ENCODE data around the gene PPM1M.

PPM1M gene, protein sequence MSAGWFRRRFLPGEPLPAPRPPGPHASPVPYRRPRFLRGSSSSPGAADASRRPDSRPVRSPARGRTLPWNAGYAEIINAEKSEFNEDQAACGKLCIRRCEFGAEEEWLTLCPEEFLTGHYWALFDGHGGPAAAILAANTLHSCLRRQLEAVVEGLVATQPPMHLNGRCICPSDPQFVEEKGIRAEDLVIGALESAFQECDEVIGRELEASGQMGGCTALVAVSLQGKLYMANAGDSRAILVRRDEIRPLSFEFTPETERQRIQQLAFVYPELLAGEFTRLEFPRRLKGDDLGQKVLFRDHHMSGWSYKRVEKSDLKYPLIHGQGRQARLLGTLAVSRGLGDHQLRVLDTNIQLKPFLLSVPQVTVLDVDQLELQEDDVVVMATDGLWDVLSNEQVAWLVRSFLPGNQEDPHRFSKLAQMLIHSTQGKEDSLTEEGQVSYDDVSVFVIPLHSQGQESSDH

DNA sequence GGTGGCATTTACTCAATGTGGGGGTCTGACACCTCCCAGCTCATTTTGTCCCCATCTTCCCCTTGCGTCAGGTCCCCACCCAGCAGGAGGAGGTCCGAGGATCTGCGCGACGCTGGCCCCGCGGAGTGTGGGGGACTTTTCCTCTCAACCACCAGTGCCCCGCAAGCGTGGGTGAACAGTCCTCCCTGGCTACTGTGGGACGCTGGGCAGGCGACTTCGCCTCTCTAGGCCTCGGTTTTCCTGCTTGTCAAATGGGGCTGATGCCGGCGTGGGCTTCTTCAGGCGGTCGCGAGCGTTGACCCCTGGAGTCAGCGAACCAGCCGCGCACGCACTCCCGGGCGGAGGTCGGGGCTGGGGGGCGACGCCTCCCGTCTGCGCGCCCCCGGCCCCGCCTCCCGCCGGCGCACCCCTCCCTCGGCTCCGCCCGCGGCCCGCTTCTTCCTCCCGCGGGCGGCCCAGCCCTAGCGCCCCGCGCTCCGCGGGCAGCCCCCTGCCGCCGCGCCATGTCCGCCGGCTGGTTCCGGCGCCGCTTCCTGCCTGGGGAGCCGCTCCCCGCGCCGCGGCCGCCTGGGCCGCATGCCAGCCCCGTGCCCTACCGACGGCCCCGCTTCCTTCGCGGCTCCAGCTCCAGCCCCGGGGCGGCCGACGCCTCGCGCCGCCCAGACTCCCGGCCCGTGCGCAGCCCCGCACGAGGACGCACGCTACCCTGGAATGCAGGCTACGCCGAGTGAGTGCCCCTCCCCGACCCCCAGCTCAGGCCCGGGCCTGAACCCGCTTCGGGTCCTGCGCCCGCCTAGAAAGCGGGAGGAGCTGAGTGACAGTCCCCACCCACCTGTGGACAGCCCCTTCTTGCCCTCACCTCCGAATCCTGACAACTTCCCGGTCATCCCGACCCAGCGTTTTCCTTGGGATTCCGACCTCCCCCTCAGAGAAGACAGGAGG is at the start of gene PPM1M:
PPM1M (plus strand) TSS at position 438 of the 942 bp plus-strand sequence; CDS start at position 504, 66 bp downstream.
- peaks cover 26% of the 10 kb centered on the region for H3K4me1 ChIP-seq (ENCODE audit: control insufficient read depth, insufficient read depth, low read length)
- peak within 1 kb of the TSS; percentile 75 to 89 for H3K9ac ChIP-seq (ENCODE audit: low read length in 2 of 2)
- H3K9me3 ChIP-seq (ENCODE audit: control insufficient read depth in 2 of 2, low read length in 2 of 2): no peaks in the 10 kb centered on the region
- H3K4me3 ChIP-seq (ENCODE audit: low read length in 2 of 2): peak within 1 kb of the TSS; percentile 75 to 87
- no peaks in the 10 kb centered on the region for H3K27me3 ChIP-seq (ENCODE audit: control insufficient read depth in 1 of 2, insufficient read depth in 2 of 2, low read length in 2 of 2)
- peaks cover 5 to 15% of the 10 kb centered on the region in 2 donors for H3K36me3 ChIP-seq (ENCODE audit: control insufficient read depth in 2 of 2, insufficient read depth in 2 of 2, low read length in 2 of 2)
- peak within 1 kb of the TSS; percentile 76 for H3K27ac ChIP-seq (ENCODE audit: low read length)

DNA sequence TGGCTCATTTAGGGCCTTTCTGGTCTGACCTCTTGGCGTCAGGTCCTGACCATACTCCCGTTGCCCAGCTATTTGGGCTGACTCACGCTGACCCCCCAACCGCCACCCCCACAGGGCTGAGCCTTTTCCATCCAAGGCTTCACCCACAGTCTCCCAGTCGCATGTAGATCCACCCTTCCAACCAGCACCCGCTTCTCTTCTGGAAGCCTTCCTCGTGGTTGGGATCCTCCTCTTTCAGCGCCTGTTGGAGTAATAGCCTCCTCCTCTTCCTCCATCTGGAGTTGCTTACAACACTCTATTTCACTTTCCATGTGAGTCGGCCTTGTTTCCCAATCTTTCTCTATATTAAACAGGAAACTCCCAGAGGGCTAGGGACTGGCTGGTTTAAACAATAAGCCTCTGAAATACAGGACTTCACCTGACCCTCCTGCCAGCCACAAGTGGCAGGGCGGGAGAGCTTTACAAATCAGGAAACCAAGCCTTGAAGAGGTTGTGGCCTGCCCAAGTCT is 49.7 kb upstream of the PPM1M start:
- no peak overlapping the region for H3K9ac ChIP-seq (ENCODE audit: low read length in 2 of 2)
- H3K9me3 ChIP-seq (ENCODE audit: control insufficient read depth in 2 of 2, low read length in 2 of 2): no peaks in the 10 kb centered on the region
- H3K36me3 ChIP-seq (ENCODE audit: control insufficient read depth in 2 of 2, insufficient read depth in 2 of 2, low read length in 2 of 2): no peaks in the 10 kb centered on the region
- peak overlapping the region; percentile 11 for H3K27ac ChIP-seq (ENCODE audit: low read length)
- H3K27me3 ChIP-seq (ENCODE audit: control insufficient read depth in 1 of 2, insufficient read depth in 2 of 2, low read length in 2 of 2): no peaks in the 10 kb centered on the region
- peaks cover 53% of the 10 kb centered on the region for H3K4me1 ChIP-seq (ENCODE audit: control insufficient read depth, insufficient read depth, low read length)
- H3K4me3 ChIP-seq (ENCODE audit: low read length in 2 of 2): no peak overlapping the region

DNA sequence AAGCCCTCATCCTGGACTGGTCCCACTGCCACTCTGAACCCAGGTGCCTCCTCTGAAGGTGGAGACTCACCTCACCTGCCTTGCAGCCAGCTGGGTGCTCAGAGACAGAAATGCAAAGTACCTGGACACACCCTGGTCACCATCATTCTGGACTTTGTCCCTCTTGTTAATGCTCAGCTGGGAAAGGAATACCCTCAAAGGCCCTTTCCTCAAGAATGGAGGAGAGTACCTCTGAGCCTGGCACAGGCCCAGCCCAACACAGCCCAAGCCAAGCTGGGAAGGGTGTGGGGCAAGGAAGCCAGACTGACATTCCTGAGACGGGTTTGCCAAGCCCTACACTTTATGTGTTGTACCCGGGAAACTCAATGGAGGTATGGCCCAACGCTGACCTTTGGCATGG is 48.6 kb upstream of the PPM1M start:
- H3K4me1 ChIP-seq (ENCODE audit: control insufficient read depth, insufficient read depth, low read length): peaks cover 50% of the 10 kb centered on the region

GRCh38 chr3:52197499-52197841 is 48.1 kb upstream of the PPM1M start:
- Histone ChIP-seq H3K27ac (ENCODE audit: low read length) (peak overlapping the region; percentile 49), H3K9me3 (ENCODE audit: control insufficient read depth in 2 of 2, low read length in 2 of 2) (no peaks in the 10 kb centered on the region), H3K4me3 (ENCODE audit: low read length in 2 of 2) (peak overlapping the region; percentile 83 to 91), H3K27me3 (ENCODE audit: control insufficient read depth in 1 of 2, insufficient read depth in 2 of 2, low read length in 2 of 2) (no peaks in the 10 kb centered on the region), H3K9ac (ENCODE audit: low read length in 2 of 2) (peak overlapping the region; percentile 12 to 64), H3K4me1 (ENCODE audit: control insufficient read depth, insufficient read depth, low read length) (peaks cover 50% of the 10 kb centered on the region), H3K36me3 (ENCODE audit: control insufficient read depth in 2 of 2, insufficient read depth in 2 of 2, low read length in 2 of 2) (peaks cover 8 to 9% of the 10 kb centered on the region in 2 donors)

More for the DNA sequence above, 48.6 kb upstream of the PPM1M start:
- no peaks in the 10 kb centered on the region for H3K27me3 ChIP-seq (ENCODE audit: control insufficient read depth in 1 of 2, insufficient read depth in 2 of 2, low read length in 2 of 2)
- H3K4me3 ChIP-seq (ENCODE audit: low read length in 2 of 2): peak overlapping the region in 1 of 2 donors; percentile 91
- H3K36me3 ChIP-seq (ENCODE audit: control insufficient read depth in 2 of 2, insufficient read depth in 2 of 2, low read length in 2 of 2): peaks cover 4 to 6% of the 10 kb centered on the region in 2 donors
- peak overlapping the region in 1 of 2 donors; percentile 12 for H3K9ac ChIP-seq (ENCODE audit: low read length in 2 of 2)
- H3K9me3 ChIP-seq (ENCODE audit: control insufficient read depth in 2 of 2, low read length in 2 of 2): no peaks in the 10 kb centered on the region
- H3K27ac ChIP-seq (ENCODE audit: low read length): peak overlapping the region; percentile 11

DNA sequence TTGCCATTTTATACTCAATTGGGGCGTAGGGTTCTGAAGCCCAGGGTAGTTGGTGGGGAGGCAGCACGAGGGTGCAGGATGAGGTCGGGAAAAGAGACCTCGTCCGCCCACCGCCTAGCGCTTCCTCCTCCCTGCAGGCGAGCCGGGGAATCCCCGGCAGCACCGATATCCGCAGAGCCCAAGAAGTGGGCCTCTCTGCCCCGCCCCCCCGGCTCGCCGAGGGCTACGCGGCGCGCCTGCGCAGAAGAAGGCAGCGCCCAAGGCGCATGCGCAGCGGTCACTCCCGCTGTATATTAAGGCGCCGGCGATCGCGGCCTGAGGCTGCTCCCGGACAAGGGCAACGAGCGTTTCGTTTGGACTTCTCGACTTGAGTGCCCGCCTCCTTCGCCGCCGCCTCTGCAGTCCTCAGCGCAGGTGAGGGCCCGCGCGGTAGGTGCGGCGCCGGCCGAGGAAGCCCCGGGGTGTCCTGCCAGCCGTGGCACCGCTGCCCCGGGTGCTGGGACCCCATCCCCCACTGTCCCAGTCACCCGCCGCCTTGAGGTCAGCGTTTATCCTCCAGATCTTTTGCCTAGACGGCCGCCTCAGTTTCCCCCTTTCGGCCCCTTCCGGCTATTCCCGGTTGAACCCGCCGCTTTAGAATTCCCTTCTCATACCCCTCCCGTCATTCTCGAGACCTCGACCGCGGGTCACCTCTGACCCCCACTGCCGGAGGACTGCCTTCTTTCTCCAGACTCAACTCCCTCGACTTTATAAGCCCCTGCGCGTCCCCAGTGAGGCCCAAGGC is 47.5 kb upstream of the PPM1M start, which contains the start of gene ALAS1:
ALAS1 (plus strand) TSS at position 319 of the 784 bp plus-strand sequence. CDS start 1,082 bp downstream, outside the sequence.
- Histone ChIP-seq H3K4me1 (ENCODE audit: control insufficient read depth, insufficient read depth, low read length) (peaks cover 44% of the 10 kb centered on the region), H3K9me3 (ENCODE audit: control insufficient read depth in 2 of 2, low read length in 2 of 2) (no peaks in the 10 kb centered on the region), H3K9ac (ENCODE audit: low read length in 2 of 2) (peak within 1 kb of the TSS; percentile 85)

GRCh38 chr3:52198643-52199608 is 46.6 kb upstream of the PPM1M start:
- H3K9me3 ChIP-seq (ENCODE audit: control insufficient read depth in 2 of 2, low read length in 2 of 2): no peaks in the 10 kb centered on the region
- peak overlapping the region; percentile 83 to 91 for H3K4me3 ChIP-seq (ENCODE audit: low read length in 2 of 2)
- H3K4me1 ChIP-seq (ENCODE audit: control insufficient read depth, insufficient read depth, low read length): peaks cover 39% of the 10 kb centered on the region
- peak overlapping the region; percentile 85 for H3K9ac ChIP-seq (ENCODE audit: low read length in 2 of 2)
- H3K27ac ChIP-seq (ENCODE audit: low read length): peak overlapping the region; percentile 49
- H3K27me3 ChIP-seq (ENCODE audit: control insufficient read depth in 1 of 2, insufficient read depth in 2 of 2, low read length in 2 of 2): no peaks in the 10 kb centered on the region
- peaks cover 18 to 21% of the 10 kb centered on the region in 2 donors for H3K36me3 ChIP-seq (ENCODE audit: control insufficient read depth in 2 of 2, insufficient read depth in 2 of 2, low read length in 2 of 2)

More for the DNA sequence above, 47.5 kb upstream of the PPM1M start, which contains the start of gene ALAS1:
- Histone ChIP-seq H3K27ac (ENCODE audit: low read length) (peak within 1 kb of the TSS; percentile 49), H3K4me3 (ENCODE audit: low read length in 2 of 2) (peak within 1 kb of the TSS; percentile 83 to 91), H3K27me3 (ENCODE audit: control insufficient read depth in 1 of 2, insufficient read depth in 2 of 2, low read length in 2 of 2) (no peaks in the 10 kb centered on the region), H3K36me3 (ENCODE audit: control insufficient read depth in 2 of 2, insufficient read depth in 2 of 2, low read length in 2 of 2) (peaks cover 12 to 14% of the 10 kb centered on the region in 2 donors)

DNA sequence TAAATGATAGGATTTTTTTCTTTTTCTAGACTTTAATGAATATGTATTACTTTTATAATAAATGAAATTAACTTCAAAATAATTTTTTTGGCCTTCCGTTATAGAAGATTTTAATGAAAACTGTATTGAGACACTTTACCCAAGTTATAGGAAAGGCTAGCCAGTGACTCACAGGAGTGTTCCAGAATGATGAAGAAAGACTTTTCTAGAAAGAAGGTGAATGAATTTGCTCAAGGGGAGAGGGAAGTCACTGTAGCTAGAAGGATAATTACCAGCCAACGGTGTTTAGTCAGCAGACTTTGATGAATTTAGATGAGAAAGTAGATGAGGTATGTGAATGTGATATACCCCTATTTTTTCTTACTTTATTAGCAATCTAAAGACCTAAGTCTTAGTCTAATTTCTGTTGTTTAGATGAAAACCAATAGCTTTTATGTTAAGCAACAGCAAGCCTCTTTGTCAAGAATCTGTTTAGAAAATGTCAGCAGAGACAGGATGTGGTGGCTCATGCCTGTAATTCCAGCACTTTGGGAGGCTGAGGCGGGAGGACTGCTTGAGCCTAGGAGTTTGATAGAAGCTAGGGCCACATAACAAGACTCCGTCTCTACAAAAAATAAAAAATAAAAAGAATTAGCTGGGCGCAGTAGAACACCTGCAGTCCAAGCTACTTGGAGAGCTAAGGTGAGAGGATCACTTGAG is 44.4 kb upstream of the PPM1M start:
- peaks cover 24% of the 10 kb centered on the region for H3K4me1 ChIP-seq (ENCODE audit: control insufficient read depth, insufficient read depth, low read length)
- H3K4me3 ChIP-seq (ENCODE audit: low read length in 2 of 2): no peak overlapping the region
- H3K9me3 ChIP-seq (ENCODE audit: control insufficient read depth in 2 of 2, low read length in 2 of 2): no peaks in the 10 kb centered on the region
- H3K9ac ChIP-seq (ENCODE audit: low read length in 2 of 2): no peak overlapping the region
- H3K36me3 ChIP-seq (ENCODE audit: control insufficient read depth in 2 of 2, insufficient read depth in 2 of 2, low read length in 2 of 2): peaks cover 37 to 43% of the 10 kb centered on the region in 2 donors
- no peaks in the 10 kb centered on the region for H3K27me3 ChIP-seq (ENCODE audit: control insufficient read depth in 1 of 2, insufficient read depth in 2 of 2, low read length in 2 of 2)
- no peak overlapping the region for H3K27ac ChIP-seq (ENCODE audit: low read length)

DNA sequence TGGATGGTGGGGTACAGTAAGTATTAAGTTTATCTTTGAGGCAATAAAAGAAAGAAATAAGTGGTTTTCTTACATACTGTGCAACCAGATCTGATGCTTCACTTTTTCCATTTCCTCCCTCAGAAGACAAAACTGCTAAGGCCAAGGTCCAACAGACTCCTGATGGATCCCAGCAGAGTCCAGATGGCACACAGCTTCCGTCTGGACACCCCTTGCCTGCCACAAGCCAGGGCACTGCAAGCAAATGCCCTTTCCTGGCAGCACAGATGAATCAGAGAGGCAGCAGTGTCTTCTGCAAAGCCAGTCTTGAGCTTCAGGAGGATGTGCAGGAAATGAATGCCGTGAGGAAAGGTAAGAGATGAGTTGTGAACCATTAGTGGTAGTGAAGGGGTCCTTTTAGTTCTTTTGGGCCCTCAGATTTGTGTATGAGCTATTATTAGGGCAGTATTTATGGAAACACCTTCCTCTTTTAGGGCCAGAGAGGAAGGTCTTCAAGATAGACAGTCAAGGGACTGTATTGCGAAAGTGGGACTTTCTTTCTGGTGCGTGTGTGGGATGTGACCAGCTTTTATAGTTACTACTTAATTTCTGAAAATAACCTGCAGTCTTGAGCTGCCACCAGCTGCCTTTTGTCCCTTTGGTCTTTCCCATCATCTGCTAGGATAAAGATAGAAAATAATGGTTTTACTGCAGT is 43.0 kb upstream of the PPM1M start:
- Histone ChIP-seq H3K36me3 (ENCODE audit: control insufficient read depth in 2 of 2, insufficient read depth in 2 of 2, low read length in 2 of 2) (peaks cover 45 to 49% of the 10 kb centered on the region in 2 donors), H3K9ac (ENCODE audit: low read length in 2 of 2) (no peak overlapping the region), H3K27me3 (ENCODE audit: control insufficient read depth in 1 of 2, insufficient read depth in 2 of 2, low read length in 2 of 2) (no peaks in the 10 kb centered on the region), H3K4me3 (ENCODE audit: low read length in 2 of 2) (no peak overlapping the region), H3K9me3 (ENCODE audit: control insufficient read depth in 2 of 2, low read length in 2 of 2) (no peaks in the 10 kb centered on the region), H3K27ac (ENCODE audit: low read length) (no peak overlapping the region), H3K4me1 (ENCODE audit: control insufficient read depth, insufficient read depth, low read length) (peaks cover 12% of the 10 kb centered on the region)
